GM18511 (cell line): ENCODE measurements around the gene RGS12.
A peak's percentile ranks its signal among the peaks of the same experiment; 100 is the strongest.

ENCODE experiments used
- ATAC-seq: cut with Tn5 transposase; IDR thresholded peaks from one replicate; pipeline ENCODE4 v1.9.1; 2021; ENCODE audit warnings: mild to moderate bottlenecking, moderate library complexity; ENCODE audit not compliant: unreplicated experiment

RGS12 gene

GRCh38 chr4:3276986-3277385 lies 15.8 kb upstream of the RGS12 start:
- no peak for ATAC-seq

- no peak for ATAC-seq
Observed at GRCh38 chr4:3280466-3280865, 12.4 kb upstream of the RGS12 start.

- ATAC-seq = no peak
Observed at GRCh38 chr4:3283483-3283882, 9.3 kb upstream of the RGS12 start.

- ATAC-seq = no peak
Observed at GRCh38 chr4:3283916-3284315, 8.9 kb upstream of the RGS12 start.

- no peak for ATAC-seq
Observed at GRCh38 chr4:3284734-3285557, 7.9 kb upstream of the RGS12 start.

- peak; percentile 95 for ATAC-seq
Observed at GRCh38 chr4:3285558-3286334, 7.1 kb upstream of the RGS12 start.

- no peak for ATAC-seq
Observed at GRCh38 chr4:3286335-3287175, 6.3 kb upstream of the RGS12 start.

GRCh38 chr4:3287271-3287971 lies 5.4 kb upstream of the RGS12 start:
- ATAC-seq = no peak

GRCh38 chr4:3287972-3288570 lies 4.8 kb upstream of the RGS12 start:
- no peak for ATAC-seq

- no peak for ATAC-seq
Observed at GRCh38 chr4:3288571-3289094, 4.2 kb upstream of the RGS12 start.

GRCh38 chr4:3290476-3290875 lies 2.3 kb upstream of the RGS12 start:
- ATAC-seq = no peak

- no peak for ATAC-seq
Observed at GRCh38 chr4:3290889-3291321, 1.9 kb upstream of the RGS12 start.

GRCh38 chr4:3291411-3291968 lies 1.3 kb upstream of the RGS12 start:
- ATAC-seq = no peak

- peak; percentile 38 for ATAC-seq
Observed at GRCh38 chr4:3291969-3292570, 751 bp upstream of the RGS12 start.

- no peak for ATAC-seq
Observed at GRCh38 chr4:3293401-3294391, 875 bp downstream of the RGS12 start.

GRCh38 chr4:3294401-3295241 lies 1.8 kb downstream of the RGS12 start:
- no peak for ATAC-seq
